ENCODE data around the gene CAMTA1.

GRCh38 chr1:7209336-7209735, 424.1 kb downstream of the CAMTA1 start:
- TF ChIP-seq CTCF (IDR thresholded peaks at IDR 0.05; ENCODE audit: borderline replicate concordance, extremely low read depth, low read length, poor library complexity, severe bottlenecking): no peak
- TF ChIP-seq EZH2 (IDR thresholded peaks at IDR 0.05; ENCODE audit: borderline replicate concordance, low read depth, low read length, severe bottlenecking): no peak

Measured in DND-41 (cell line).